HG02678 (cell line): ENCODE results near the gene WNT7B.

Experiments
- ATAC-seq: cut with Tn5 transposase; IDR thresholded peaks from one replicate; pipeline ENCODE4 v1.9.1; 2021; ENCODE audit warnings: mild to moderate bottlenecking, moderate library complexity; ENCODE audit not compliant: unreplicated experiment

Gene WNT7B

GRCh38 chr22:45960477-45961386 lies 16.2 kb downstream of the WNT7B start:
- no peak for ATAC-seq

- no peak for ATAC-seq
These were observed 17.1 kb downstream of the WNT7B start for GRCh38 chr22:45959719-45960476.

- no peak for ATAC-seq
These were observed 18.0 kb downstream of the WNT7B start for GRCh38 chr22:45958971-45959370.

DNA sequence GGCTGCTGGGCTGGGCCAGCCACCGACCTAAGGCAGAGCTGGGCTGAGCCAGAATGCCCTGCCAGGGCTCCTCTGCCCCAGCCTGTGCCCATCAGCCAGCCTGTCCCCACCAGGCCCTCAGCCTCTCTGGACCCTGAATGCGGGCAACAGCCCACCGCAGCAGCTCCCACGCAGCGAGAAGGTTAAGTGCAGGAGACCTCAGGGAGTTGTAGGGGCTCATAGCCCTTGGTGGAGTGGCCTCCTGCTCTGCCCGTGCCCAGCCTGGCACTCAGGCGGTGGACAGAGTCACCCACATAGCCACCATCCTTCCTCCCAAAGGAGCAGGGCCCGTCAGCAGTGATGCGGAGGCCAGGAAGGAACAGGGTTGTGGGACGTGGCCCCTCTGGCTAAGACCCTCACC lies 19.1 kb downstream of the WNT7B start:
- ATAC-seq: no peak

DNA sequence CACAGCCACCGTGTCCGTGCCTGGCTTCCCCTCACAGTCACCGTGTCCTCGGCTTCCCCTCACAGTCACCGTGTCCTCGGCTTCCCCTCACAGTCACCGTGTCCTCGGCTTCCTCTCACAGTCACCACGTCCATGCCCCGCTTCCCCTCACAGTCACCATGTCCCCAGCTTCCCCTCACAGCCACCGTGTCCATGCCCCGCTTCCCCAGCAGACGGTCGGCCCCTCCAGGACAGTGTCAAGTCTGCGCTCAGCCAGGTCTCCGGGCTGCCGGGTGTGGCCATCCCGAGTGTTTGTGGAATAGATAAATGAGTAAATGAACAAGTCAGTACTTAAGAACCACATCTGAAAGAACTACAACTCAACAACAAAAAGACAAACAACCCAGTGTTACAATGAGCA lies 23.8 kb downstream of the WNT7B start:
- no peak for ATAC-seq

DNA sequence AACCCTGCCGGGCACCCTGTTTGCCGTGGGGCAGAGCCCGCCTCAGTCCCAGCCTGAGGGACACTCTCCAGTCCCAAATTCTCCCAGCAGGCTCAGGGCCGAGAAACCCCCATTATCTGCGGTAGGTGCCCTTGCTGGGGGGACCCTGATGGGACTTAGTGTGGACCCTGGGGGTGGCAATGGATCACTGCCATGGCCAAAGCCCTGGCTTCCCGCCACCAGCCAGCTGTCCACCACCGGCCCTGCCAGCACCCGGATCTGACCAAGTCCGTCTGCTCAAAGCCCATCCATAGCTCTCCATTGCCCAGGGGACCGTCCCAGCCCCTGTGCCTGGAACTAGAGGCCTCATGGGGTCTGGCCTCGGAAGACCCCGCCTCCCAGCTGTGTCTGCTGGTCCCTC lies 24.4 kb downstream of the WNT7B start:
- no peak for ATAC-seq

GRCh38 chr22:45952151-45952550 lies 24.8 kb downstream of the WNT7B start:
- ATAC-seq: no peak

- ATAC-seq: no peak
These were observed 27.1 kb downstream of the WNT7B start for GRCh38 chr22:45949891-45950290.

DNA sequence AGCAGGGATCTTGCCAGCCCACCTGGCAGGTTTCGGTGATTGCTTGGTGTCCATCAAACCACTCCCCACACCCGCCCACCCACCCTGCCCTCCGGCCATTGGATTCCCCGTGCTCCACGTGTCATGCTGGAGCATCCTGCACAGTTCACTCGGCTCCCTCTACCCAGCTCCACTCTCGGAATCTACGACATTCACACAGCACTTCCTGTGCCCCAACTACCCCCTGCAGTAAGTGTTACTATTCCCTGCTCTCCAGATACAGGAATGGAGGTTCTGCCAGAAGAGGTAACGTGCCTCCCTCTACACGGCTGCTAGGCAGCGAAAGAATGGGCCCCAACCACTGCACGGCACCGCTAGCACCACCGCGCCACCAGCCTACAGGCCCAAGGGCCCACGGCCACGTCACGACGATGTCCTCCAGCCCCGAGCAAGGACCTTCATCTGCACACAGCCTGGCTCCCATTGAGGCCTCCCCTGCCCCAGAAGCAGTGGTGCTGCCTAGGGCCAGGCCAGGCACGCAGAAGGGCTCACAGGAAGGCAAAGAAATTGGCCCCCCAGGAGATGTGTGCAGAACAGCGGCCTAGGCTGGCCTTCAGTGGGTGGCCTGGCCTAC lies 27.6 kb downstream of the WNT7B start:
- ATAC-seq: no peak

DNA sequence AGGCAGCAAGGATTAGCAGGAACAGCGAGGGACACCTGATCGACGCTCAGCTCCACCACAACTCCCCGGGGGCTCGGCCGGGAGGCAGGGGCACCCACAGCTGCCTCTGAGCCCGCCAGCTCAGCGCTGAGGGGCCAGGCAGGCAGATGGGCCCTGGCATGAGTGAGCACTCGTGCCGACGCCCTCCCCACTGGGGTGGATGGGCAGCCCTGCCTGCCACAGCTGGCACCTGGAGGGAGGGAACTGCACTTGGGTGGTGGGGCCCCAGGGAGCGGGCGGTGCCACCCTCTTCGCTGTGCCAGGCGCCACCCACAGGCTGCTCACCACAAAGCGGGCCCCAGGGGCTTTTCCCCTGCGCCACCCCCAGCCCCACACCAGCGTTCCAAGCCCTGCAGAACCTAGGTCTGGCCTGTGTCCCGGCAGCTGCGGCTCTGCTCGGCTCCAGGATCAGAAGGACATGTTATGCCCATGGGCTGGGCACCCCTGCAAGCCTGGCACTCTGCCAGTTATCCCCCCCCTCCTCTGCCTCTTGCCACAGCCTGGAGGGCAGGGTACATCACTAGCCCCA lies 28.8 kb downstream of the WNT7B start:
- ATAC-seq: no peak

GRCh38 chr22:45946805-45947600 lies 30.0 kb downstream of the WNT7B start:
- ATAC-seq: no peak

DNA sequence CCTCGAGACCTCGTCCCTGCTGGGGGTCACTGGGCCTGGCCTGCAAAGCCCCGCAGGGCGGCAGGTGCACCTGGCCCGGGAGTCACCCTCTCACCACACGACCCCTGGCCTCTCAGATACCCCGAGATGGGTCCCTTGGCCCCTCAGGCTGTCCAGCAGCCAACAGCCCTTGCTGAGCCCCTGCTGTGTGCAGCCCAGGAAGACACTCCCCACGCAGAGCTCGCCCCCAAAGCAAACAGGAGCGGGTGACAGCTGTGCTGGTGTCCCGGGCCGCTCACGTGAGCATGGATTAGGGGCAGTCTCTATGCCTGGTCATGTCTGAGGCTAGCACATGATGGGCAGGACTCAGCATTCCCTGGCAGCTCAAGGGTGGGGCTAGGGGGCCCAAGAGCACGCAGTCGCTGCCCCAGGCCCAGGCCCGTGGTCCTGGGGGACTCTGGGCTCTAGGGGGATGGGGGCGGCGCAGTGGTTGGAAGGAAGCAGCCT lies 31.3 kb downstream of the WNT7B start:
- ATAC-seq: no peak

- ATAC-seq: no peak
These were observed 34.0 kb downstream of the WNT7B start for GRCh38 chr22:45942787-45943493.

GRCh38 chr22:45942344-45942743 lies 34.6 kb downstream of the WNT7B start:
- no peak for ATAC-seq

DNA sequence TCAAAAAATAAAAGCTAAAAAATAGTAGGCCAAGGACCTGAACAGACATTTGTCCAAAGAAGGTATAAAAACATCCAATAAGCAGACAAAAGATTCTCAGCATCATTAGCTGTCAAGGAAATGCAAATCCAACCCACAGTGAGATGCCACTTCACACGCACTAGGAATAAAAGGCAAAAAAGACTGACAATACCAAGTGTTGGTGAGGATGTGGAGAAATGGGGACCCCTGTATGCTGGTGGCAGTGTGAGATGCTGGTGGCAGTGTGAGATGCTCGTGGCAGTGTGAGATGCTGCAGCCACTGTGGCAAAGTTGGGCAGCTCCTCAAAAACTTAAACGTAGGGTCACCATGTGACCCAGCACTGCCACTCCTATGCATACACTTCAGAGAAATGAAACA lies 38.0 kb downstream of the WNT7B start:
- no peak for ATAC-seq

GRCh38 chr22:45937960-45938359 lies 39.0 kb downstream of the WNT7B start:
- no peak for ATAC-seq

GRCh38 chr22:45935573-45935972 lies 41.4 kb downstream of the WNT7B start:
- ATAC-seq: no peak

DNA sequence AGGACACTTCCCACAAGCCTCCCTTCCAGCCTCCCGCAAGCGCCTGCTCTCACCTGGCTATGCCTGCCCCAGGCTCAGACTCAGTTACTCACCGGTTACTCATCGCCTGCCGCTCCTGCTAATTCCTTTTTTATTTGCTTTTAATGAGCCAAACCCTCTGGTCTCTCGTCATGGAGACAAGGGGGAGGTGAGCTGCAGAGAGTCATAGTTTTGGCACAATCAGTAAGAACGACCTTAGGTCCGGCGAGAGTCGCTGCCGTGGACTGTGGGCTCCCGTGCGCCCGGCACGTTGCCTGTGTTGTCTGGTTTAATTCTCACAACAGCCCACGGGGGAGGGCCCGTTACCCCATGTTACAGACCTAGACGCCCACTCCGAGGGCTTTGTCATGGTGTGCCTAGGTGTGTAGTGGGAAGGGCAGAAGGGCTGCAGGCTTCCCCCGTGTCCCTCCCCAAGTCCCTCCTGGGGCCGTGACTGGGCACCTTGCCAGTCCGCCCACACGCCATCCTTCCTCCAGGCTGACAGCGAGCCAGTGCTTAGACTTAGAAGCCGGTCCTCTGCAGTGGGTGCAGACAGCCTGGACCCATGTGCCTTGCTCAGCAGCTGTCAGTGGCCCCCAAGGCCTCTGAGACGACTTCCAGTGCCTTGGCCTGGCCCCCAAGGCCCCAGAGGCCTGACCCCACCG lies 42.2 kb downstream of the WNT7B start:
- no peak for ATAC-seq

DNA sequence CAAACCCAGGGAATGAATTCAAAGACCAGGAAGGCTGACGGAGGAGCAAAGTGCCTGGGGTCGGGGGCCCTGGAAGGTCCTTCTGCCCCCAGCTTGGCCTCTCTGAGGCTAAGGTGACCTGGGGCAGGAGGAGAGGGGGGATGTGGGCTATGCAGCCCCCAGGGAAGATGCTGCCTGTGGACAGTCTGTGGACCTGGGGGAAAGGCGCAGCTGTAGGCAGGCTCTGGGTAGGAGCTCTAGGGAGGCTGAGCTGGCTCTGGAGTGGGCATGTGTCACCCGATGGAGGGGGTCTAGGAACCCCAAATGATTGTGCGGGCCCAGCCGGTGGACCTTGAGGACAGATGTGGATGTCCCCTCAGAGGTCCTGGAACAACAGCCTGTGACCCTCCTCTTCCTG lies 42.8 kb downstream of the WNT7B start:
- no peak for ATAC-seq
